ENCODE measurements around the gene FCAMR.

Gene FCAMR

GRCh38 chr1:206935491-206936067 lies 34.7 kb downstream of the FCAMR start:
- no peak overlapping the region for H2BK15ac ChIP-seq (replicated peaks; ENCODE audit: low read depth)
- H2BK5ac ChIP-seq (ENCODE audit: low read length) = no peak overlapping the region
- no peaks in the 10 kb centered on the region for H3K79me1 ChIP-seq (ENCODE audit: low read length)
- H3K4me2 ChIP-seq (ENCODE audit: low read length) = no peak overlapping the region
- no peaks in the 10 kb centered on the region for H3K36me3 ChIP-seq (ENCODE audit: control insufficient read depth, insufficient read depth, low read length)
- no peak overlapping the region for H3K9ac ChIP-seq (ENCODE audit: low read length)
- no peak overlapping the region for H2BK120ac ChIP-seq (ENCODE audit: low read depth, low read length)
- no peak overlapping the region for H3K23ac ChIP-seq (ENCODE audit: low read length)
- H2AK5ac ChIP-seq (ENCODE audit: low read length) = no peak overlapping the region
- WGBS (ENCODE audit: extremely low coverage, insufficient coverage, low lambda C conversion rate) = no CpG with 5 or more reads among the region's 19 CpGs
- no peak overlapping the region for H4K5ac ChIP-seq (ENCODE audit: low read length)
- H3K18ac ChIP-seq (ENCODE audit: low read length) = no peak overlapping the region
- H3K27me3 ChIP-seq (ENCODE audit: insufficient read depth, low read length, poor library complexity) = no peaks in the 10 kb centered on the region
- no peak overlapping the region for H3K4me3 ChIP-seq (ENCODE audit: low read length)
- no peak overlapping the region for H3K27ac ChIP-seq (ENCODE audit: low read depth, low read length)
- H3K4ac ChIP-seq (ENCODE audit: low read depth, low read length) = no peak overlapping the region
- DNase-seq = peak; percentile 87
- no peaks in the 10 kb centered on the region for H3K4me1 ChIP-seq (ENCODE audit: control insufficient read depth, low read depth, low read length)
- H3K79me2 ChIP-seq (ENCODE audit: control insufficient read depth, insufficient read depth, low read length) = no peaks in the 10 kb centered on the region
- H4K8ac ChIP-seq (ENCODE audit: low read depth, low read length) = no peak overlapping the region
- no peak overlapping the region for H3K56ac ChIP-seq (ENCODE audit: low read length)

GRCh38 chr1:206933333-206933945 lies 36.8 kb downstream of the FCAMR start:
- Histone ChIP-seq H2BK15ac (replicated peaks; ENCODE audit: low read depth) (no peak overlapping the region), H3K79me1 (ENCODE audit: low read length) (no peaks in the 10 kb centered on the region), H3K9ac (ENCODE audit: low read length) (no peak overlapping the region), H3K27ac (ENCODE audit: low read depth, low read length) (no peak overlapping the region), H2BK120ac (ENCODE audit: low read depth, low read length) (no peak overlapping the region), H4K8ac (ENCODE audit: low read depth, low read length) (no peak overlapping the region), H3K27me3 (ENCODE audit: insufficient read depth, low read length, poor library complexity) (no peaks in the 10 kb centered on the region), H3K79me2 (ENCODE audit: control insufficient read depth, insufficient read depth, low read length) (no peaks in the 10 kb centered on the region), H3K4me1 (ENCODE audit: control insufficient read depth, low read depth, low read length) (no peaks in the 10 kb centered on the region), H2AK5ac (ENCODE audit: low read length) (no peak overlapping the region), H4K5ac (ENCODE audit: low read length) (no peak overlapping the region), H3K18ac (ENCODE audit: low read length) (no peak overlapping the region), H3K4ac (ENCODE audit: low read depth, low read length) (no peak overlapping the region), H3K4me2 (ENCODE audit: low read length) (no peak overlapping the region), H3K56ac (ENCODE audit: low read length) (no peak overlapping the region), H3K4me3 (ENCODE audit: low read length) (no peak overlapping the region), H3K36me3 (ENCODE audit: control insufficient read depth, insufficient read depth, low read length) (no peaks in the 10 kb centered on the region), H2BK5ac (ENCODE audit: low read length) (no peak overlapping the region), H3K23ac (ENCODE audit: low read length) (no peak overlapping the region)
- WGBS (ENCODE audit: extremely low coverage, insufficient coverage, low lambda C conversion rate) = no CpG with 5 or more reads among the region's 8 CpGs
- DNase-seq = peak; percentile 63

- WGBS (ENCODE audit: extremely low coverage, insufficient coverage, low lambda C conversion rate) = no CpG with 5 or more reads among the region's 8 CpGs
- no peak overlapping the region for H3K23ac ChIP-seq (ENCODE audit: low read length)
These were observed 38.1 kb downstream of the FCAMR start for GRCh38 chr1:206932177-206932576.

GRCh38 chr1:206931709-206932108 lies 38.6 kb downstream of the FCAMR start:
- H3K18ac ChIP-seq (ENCODE audit: low read length) = no peak overlapping the region
- H3K79me2 ChIP-seq (ENCODE audit: control insufficient read depth, insufficient read depth, low read length) = no peaks in the 10 kb centered on the region
- H2BK5ac ChIP-seq (ENCODE audit: low read length) = no peak overlapping the region
- H3K27ac ChIP-seq (ENCODE audit: low read depth, low read length) = no peak overlapping the region
- H3K56ac ChIP-seq (ENCODE audit: low read length) = no peak overlapping the region
- H2BK120ac ChIP-seq (ENCODE audit: low read depth, low read length) = no peak overlapping the region
- no peak overlapping the region for H2AK5ac ChIP-seq (ENCODE audit: low read length)
- H3K23ac ChIP-seq (ENCODE audit: low read length) = no peak overlapping the region
- DNase-seq = peak; percentile 55
- no peak overlapping the region for H3K9ac ChIP-seq (ENCODE audit: low read length)
- no peak overlapping the region for H3K4me2 ChIP-seq (ENCODE audit: low read length)
- no peak overlapping the region for H3K4ac ChIP-seq (ENCODE audit: low read depth, low read length)
- H3K36me3 ChIP-seq (ENCODE audit: control insufficient read depth, insufficient read depth, low read length) = no peaks in the 10 kb centered on the region
- no peak overlapping the region for H4K8ac ChIP-seq (ENCODE audit: low read depth, low read length)
- no peaks in the 10 kb centered on the region for H3K27me3 ChIP-seq (ENCODE audit: insufficient read depth, low read length, poor library complexity)
- no peak overlapping the region for H2BK15ac ChIP-seq (replicated peaks; ENCODE audit: low read depth)
- no peak overlapping the region for H3K4me3 ChIP-seq (ENCODE audit: low read length)
- no CpG with 5 or more reads among the region's 6 CpGs for WGBS (ENCODE audit: extremely low coverage, insufficient coverage, low lambda C conversion rate)
- no peaks in the 10 kb centered on the region for H3K4me1 ChIP-seq (ENCODE audit: control insufficient read depth, low read depth, low read length)
- no peaks in the 10 kb centered on the region for H3K79me1 ChIP-seq (ENCODE audit: low read length)
- no peak overlapping the region for H4K5ac ChIP-seq (ENCODE audit: low read length)

More at GRCh38 chr1:206932177-206932576, 38.1 kb downstream of the FCAMR start:
- H4K8ac ChIP-seq (ENCODE audit: low read depth, low read length) = no peak overlapping the region
- no peaks in the 10 kb centered on the region for H3K79me1 ChIP-seq (ENCODE audit: low read length)
- no peak overlapping the region for H3K4me3 ChIP-seq (ENCODE audit: low read length)
- no peak overlapping the region for H2BK5ac ChIP-seq (ENCODE audit: low read length)
- H3K27ac ChIP-seq (ENCODE audit: low read depth, low read length) = no peak overlapping the region
- no peak overlapping the region for H3K56ac ChIP-seq (ENCODE audit: low read length)
- no peak overlapping the region for H2BK120ac ChIP-seq (ENCODE audit: low read depth, low read length)
- no peaks in the 10 kb centered on the region for H3K79me2 ChIP-seq (ENCODE audit: control insufficient read depth, insufficient read depth, low read length)
- no peak for DNase-seq
- H3K4me2 ChIP-seq (ENCODE audit: low read length) = no peak overlapping the region
- no peak overlapping the region for H3K4ac ChIP-seq (ENCODE audit: low read depth, low read length)
- H2BK15ac ChIP-seq (replicated peaks; ENCODE audit: low read depth) = no peak overlapping the region
- no peak overlapping the region for H4K5ac ChIP-seq (ENCODE audit: low read length)
- no peak overlapping the region for H3K9ac ChIP-seq (ENCODE audit: low read length)
- no peaks in the 10 kb centered on the region for H3K4me1 ChIP-seq (ENCODE audit: control insufficient read depth, low read depth, low read length)
- H3K36me3 ChIP-seq (ENCODE audit: control insufficient read depth, insufficient read depth, low read length) = no peaks in the 10 kb centered on the region
- H3K27me3 ChIP-seq (ENCODE audit: insufficient read depth, low read length, poor library complexity) = no peaks in the 10 kb centered on the region
- H2AK5ac ChIP-seq (ENCODE audit: low read length) = no peak overlapping the region
- no peak overlapping the region for H3K18ac ChIP-seq (ENCODE audit: low read length)

GRCh38 chr1:206930210-206930798 lies 40.0 kb downstream of the FCAMR start:
- no peak overlapping the region for H3K27ac ChIP-seq (ENCODE audit: low read depth, low read length)
- H2BK5ac ChIP-seq (ENCODE audit: low read length) = no peak overlapping the region
- no peak overlapping the region for H4K5ac ChIP-seq (ENCODE audit: low read length)
- H3K4me2 ChIP-seq (ENCODE audit: low read length) = no peak overlapping the region
- H3K23ac ChIP-seq (ENCODE audit: low read length) = no peak overlapping the region
- no peak overlapping the region for H4K8ac ChIP-seq (ENCODE audit: low read depth, low read length)
- no peak overlapping the region for H2BK15ac ChIP-seq (replicated peaks; ENCODE audit: low read depth)
- H3K36me3 ChIP-seq (ENCODE audit: control insufficient read depth, insufficient read depth, low read length) = no peaks in the 10 kb centered on the region
- no peak overlapping the region for H3K18ac ChIP-seq (ENCODE audit: low read length)
- no peak overlapping the region for H3K4me3 ChIP-seq (ENCODE audit: low read length)
- no CpG with 5 or more reads among the region's 17 CpGs for WGBS (ENCODE audit: extremely low coverage, insufficient coverage, low lambda C conversion rate)
- H3K79me2 ChIP-seq (ENCODE audit: control insufficient read depth, insufficient read depth, low read length) = no peaks in the 10 kb centered on the region
- H3K9ac ChIP-seq (ENCODE audit: low read length) = no peak overlapping the region
- no peak overlapping the region for H3K4ac ChIP-seq (ENCODE audit: low read depth, low read length)
- no peak overlapping the region for H3K56ac ChIP-seq (ENCODE audit: low read length)
- H3K79me1 ChIP-seq (ENCODE audit: low read length) = no peaks in the 10 kb centered on the region
- H3K27me3 ChIP-seq (ENCODE audit: insufficient read depth, low read length, poor library complexity) = no peaks in the 10 kb centered on the region
- H2AK5ac ChIP-seq (ENCODE audit: low read length) = no peak overlapping the region
- no peaks in the 10 kb centered on the region for H3K4me1 ChIP-seq (ENCODE audit: control insufficient read depth, low read depth, low read length)
- no peak overlapping the region for H2BK120ac ChIP-seq (ENCODE audit: low read depth, low read length)
- no peak for DNase-seq

Data from mesendoderm (in vitro differentiated cells).